Smooth muscle cell (in vitro differentiated cells): ENCODE results near the gene TREM1. TPM values are rescaled to one million over a fixed set of nuclear protein-coding genes. Genes with fewer than 3 reads are reported as not detected.
"Not testable (repeated sequence)": the region's sequence is repeated elsewhere in the genome, so short reads cannot be mapped to it uniquely, and the experiment has no call there.

ENCODE experiments used
- DNase-seq: peaks from one replicate; lab custom pipeline; 2025; ENCODE audit not compliant: unreplicated experiment; lab: John Stamatoyannopoulos, UW
- H2AFZ ChIP-seq: fragments of 200-600 bp; sonication (generic); 2 replicates; pipeline ENCODE4 v1.6.0; 2016; ENCODE audit warnings: antibody characterized with exemption, low read depth, mild to moderate bottlenecking
- H3F3A ChIP-seq: fragments of 200-600 bp; sonication (generic); 2 replicates; pipeline ENCODE4 v1.6.0; 2017; ENCODE audit warnings: antibody characterized with exemption, low read depth
- H3K27ac ChIP-seq: fragments of 200-600 bp; sonication (generic); 2 replicates; pipeline ENCODE4 v1.5.1; 2016; ENCODE audit warnings: low read depth, mild to moderate bottlenecking
- H3K27me3 ChIP-seq: fragments of 200-600 bp; sonication (generic); 2 replicates; pipeline ENCODE4 v1.6.1; 2016; ENCODE audit warnings: low read depth, mild to moderate bottlenecking
- H3K36me3 ChIP-seq: fragments of 200-600 bp; sonication (generic); 2 replicates; pipeline ENCODE4 v1.5.1; 2016; ENCODE audit warnings: low read depth
- H3K4me1 ChIP-seq: fragments of 200-600 bp; sonication (generic); 2 replicates; pipeline ENCODE4 v1.5.1; 2016; ENCODE audit warnings: low read depth
- H3K4me2 ChIP-seq: fragments of 200-600 bp; sonication (generic); 2 replicates; pipeline ENCODE4 v1.6.0; 2016; ENCODE audit warnings: mild to moderate bottlenecking
- H3K4me3 ChIP-seq: fragments of 200-600 bp; sonication (generic); 2 replicates; pipeline ENCODE4 v1.5.1; 2016; ENCODE audit warnings: mild to moderate bottlenecking
- H3K79me2 ChIP-seq: fragments of 200-600 bp; sonication (generic); 2 replicates; pipeline ENCODE4 v1.6.0; 2016; ENCODE audit warnings: low read depth, mild to moderate bottlenecking
- H3K9ac ChIP-seq: fragments of 200-600 bp; sonication (generic); 2 replicates; pipeline ENCODE4 v1.6.0; 2016; ENCODE audit warnings: low read depth
- H3K9me3 ChIP-seq: fragments of 200-600 bp; sonication (generic); replicated peaks from 2 replicates; pipeline ENCODE4 v1.5.1; 2016; ENCODE audit warnings: low read depth
- H4K20me1 ChIP-seq: fragments of 200-600 bp; sonication (generic); 2 replicates; pipeline ENCODE4 v1.6.0; 2016; ENCODE audit warnings: low read depth
- WGBS: methylation state at CpG from one replicate; pipeline ENCODE4 v1.1.7; 2016; ENCODE audit warnings: low lambda C conversion rate; 5-methylcytosine and 5-hydroxymethylcytosine counted together
- polyA plus RNA-seq: library from polyadenylated mRNA; unstranded; fragments of >200 nt; fragmentation: Nextera tagmentation; extraction: Ambion mirVana; gene quantifications from 2 replicates; pipeline ENCODE4 v1.2.1, GENCODE V29; 2016
- total RNA-seq: library from RNA; depleted of rRNA; stranded (reverse); fragments of >200 nt; gene quantifications from 2 replicates; pipeline ENCODE4 v1.2.3, GENCODE V29; 2014
- TF ChIP-seq, protein P1 (sequence below): fragments of 200-600 bp; sonication (generic); IDR thresholded peaks from 2 replicates; pipeline ENCODE4 v1.5.1; 2017; ENCODE audit warnings: borderline replicate concordance, mild to moderate bottlenecking, antibody characterized with exemption; ENCODE audit not compliant: insufficient read depth, poor library complexity, severe bottlenecking

TREM1 gene
- total and polyA plus RNA-seq, 2 experiments from 2014 or later: 6.9 to 14.1 TPM

DNA sequence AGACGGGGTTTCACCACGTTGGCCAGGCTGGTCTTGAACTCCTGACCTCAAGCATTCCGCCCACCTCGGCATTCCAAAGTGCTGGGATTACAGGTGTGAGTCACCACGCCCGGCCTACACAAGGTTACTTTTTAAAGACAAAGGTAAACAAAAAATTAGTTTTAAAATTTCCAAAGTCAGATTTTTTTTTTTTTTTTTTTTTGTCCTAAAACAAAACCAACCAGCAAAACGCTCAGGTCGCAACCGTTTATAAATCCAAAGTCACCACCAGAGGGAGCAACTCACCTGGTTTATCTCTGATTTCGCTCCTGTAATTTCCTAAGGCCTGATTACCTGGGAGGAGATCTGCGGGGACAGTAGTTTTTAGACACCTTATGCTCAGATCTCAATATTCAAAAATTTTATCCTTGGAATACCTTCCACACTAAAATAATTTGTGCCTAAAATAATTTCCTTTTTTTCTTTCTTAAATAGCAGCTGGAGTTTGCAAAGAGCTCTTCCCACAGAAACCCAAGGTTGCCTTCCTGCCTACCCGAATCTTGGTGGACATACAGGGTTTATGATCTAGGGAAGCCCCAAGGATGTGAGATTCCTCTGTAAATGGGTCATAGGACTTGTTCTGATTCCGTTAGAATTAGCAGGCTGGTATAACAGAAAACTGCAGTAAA lies 19.8 kb upstream of the TREM1 start:
- Histone ChIP-seq H3K9me3 (no peaks in the 10 kb centered on the region), H3K27me3 (peaks cover 11% of the 10 kb centered on the region), H3K79me2 (no peaks in the 10 kb centered on the region), H3F3A (no peaks in the 10 kb centered on the region), H2AFZ (no peak overlapping the region), H3K4me2 (no peak overlapping the region), H3K9ac (no peak overlapping the region), H3K36me3 (no peaks in the 10 kb centered on the region), H4K20me1 (no peaks in the 10 kb centered on the region), H3K4me3 (no peak overlapping the region), H3K4me1 (no peaks in the 10 kb centered on the region), H3K27ac (no peak overlapping the region)
- 42% methylated on average over 13 of the region's 13 CpGs for WGBS
- no peak for DNase-seq
- TF ChIP-seq, protein P1, sequence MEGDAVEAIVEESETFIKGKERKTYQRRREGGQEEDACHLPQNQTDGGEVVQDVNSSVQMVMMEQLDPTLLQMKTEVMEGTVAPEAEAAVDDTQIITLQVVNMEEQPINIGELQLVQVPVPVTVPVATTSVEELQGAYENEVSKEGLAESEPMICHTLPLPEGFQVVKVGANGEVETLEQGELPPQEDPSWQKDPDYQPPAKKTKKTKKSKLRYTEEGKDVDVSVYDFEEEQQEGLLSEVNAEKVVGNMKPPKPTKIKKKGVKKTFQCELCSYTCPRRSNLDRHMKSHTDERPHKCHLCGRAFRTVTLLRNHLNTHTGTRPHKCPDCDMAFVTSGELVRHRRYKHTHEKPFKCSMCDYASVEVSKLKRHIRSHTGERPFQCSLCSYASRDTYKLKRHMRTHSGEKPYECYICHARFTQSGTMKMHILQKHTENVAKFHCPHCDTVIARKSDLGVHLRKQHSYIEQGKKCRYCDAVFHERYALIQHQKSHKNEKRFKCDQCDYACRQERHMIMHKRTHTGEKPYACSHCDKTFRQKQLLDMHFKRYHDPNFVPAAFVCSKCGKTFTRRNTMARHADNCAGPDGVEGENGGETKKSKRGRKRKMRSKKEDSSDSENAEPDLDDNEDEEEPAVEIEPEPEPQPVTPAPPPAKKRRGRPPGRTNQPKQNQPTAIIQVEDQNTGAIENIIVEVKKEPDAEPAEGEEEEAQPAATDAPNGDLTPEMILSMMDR: peak; percentile 60

- Histone ChIP-seq H3K9me3 (no peaks in the 10 kb centered on the region), H3K9ac (no peak overlapping the region), H3F3A (no peaks in the 10 kb centered on the region), H3K27ac (no peak overlapping the region), H3K36me3 (no peaks in the 10 kb centered on the region), H3K79me2 (no peaks in the 10 kb centered on the region), H3K4me1 (no peaks in the 10 kb centered on the region), H3K27me3 (peaks cover 4% of the 10 kb centered on the region), H4K20me1 (no peaks in the 10 kb centered on the region), H3K4me3 (no peak overlapping the region), H3K4me2 (no peak overlapping the region), H2AFZ (no peak overlapping the region)
- WGBS: 96% methylated on average over 5 of the region's 5 CpGs
- no peak for DNase-seq
- TF ChIP-seq, protein P1: no peak
Observed at GRCh38 chr6:41302638-41303037, 16.2 kb upstream of the TREM1 start.

DNA sequence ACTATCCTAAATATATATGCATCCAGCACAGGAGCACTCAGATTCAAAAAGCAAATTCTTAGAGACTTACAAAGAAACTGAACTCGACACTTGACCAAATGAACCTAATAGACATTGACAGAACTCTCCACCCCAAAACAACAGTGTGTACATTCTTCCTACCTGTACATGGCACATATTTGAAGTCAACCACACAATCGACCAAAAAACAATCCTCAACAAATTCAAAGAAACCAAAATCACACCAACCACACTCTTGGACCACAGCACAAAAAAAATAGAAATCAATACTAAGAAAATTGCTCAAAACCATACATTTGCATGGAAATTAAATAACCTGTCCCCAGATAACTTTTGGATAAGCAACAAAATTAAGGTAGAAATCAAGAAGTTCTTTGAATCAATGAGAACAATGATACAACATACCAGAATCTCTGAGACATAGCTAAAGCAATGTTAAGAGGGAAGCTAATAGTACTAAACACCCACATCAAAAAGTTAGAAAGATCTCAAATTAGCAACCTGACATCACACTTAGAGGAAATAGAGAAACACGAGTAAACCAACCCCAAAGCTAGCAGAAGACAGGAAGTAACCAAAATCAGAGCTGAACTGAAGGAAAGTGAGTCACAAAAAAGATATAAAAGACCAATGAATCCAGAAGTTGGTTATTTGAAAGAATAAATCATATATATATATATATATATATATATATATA lies 12.5 kb upstream of the TREM1 start:
- no peaks in the 10 kb centered on the region for H4K20me1 ChIP-seq
- H3K4me3 ChIP-seq: no peak overlapping the region
- no peak overlapping the region for H3K27ac ChIP-seq
- H3K79me2 ChIP-seq: no peaks in the 10 kb centered on the region
- TF ChIP-seq, protein P1: no peak
- no peaks in the 10 kb centered on the region for H3K9me3 ChIP-seq
- DNase-seq: no peak
- H3K9ac ChIP-seq: no peak overlapping the region
- H2AFZ ChIP-seq: no peak overlapping the region
- 61% methylated on average over 3 of the region's 3 CpGs for WGBS
- H3F3A ChIP-seq: no peaks in the 10 kb centered on the region
- no peaks in the 10 kb centered on the region for H3K36me3 ChIP-seq
- no peak overlapping the region for H3K4me2 ChIP-seq
- H3K27me3 ChIP-seq: no peaks in the 10 kb centered on the region
- no peaks in the 10 kb centered on the region for H3K4me1 ChIP-seq

DNA sequence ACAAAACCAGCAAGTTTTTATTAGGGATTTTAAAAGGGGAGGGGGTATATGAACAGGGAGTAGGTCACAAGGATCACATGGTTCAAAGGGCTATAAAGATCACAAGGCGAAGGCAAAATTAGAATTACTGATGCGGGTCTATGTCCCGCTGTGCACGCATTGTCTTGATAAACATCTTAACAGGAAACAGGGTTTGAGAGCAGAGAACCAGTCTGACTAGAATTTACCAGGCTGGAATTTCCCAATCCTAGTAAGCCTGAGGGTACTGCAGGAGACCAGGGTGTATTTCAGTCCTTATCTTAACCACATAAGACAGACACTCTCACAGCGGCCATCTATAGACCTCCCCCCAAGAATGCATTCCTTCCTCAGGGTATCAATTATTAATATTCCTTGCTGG lies 10.8 kb upstream of the TREM1 start:
- not testable (repeated sequence) for H3K79me2 ChIP-seq, H3K9ac ChIP-seq, H3K4me3 ChIP-seq, H3K36me3 ChIP-seq, DNase-seq, H4K20me1 ChIP-seq, H3K4me1 ChIP-seq, H3K27me3 ChIP-seq, H3K4me2 ChIP-seq, H3K27ac ChIP-seq, H2AFZ ChIP-seq, H3K9me3 ChIP-seq, H3F3A ChIP-seq
- WGBS: 75% methylated on average over 5 of the region's 5 CpGs
